ENCODE measurements around the gene MYO15B. TPM values are rescaled to one million over a fixed set of nuclear protein-coding genes. Genes with fewer than 3 reads are reported as not detected.
A peak's percentile ranks its signal among the peaks of the same experiment; 100 is the strongest.
"Not testable (repeated sequence)": the region's sequence is repeated elsewhere in the genome, so short reads cannot be mapped to it uniquely, and the experiment has no call there.

The MYO15B gene
- total RNA-seq, 1 experiment from 2014 or later, result 8.0 TPM

- Histone ChIP-seq H3K9ac (ENCODE audit: low read length) (no peak overlapping the region), H3K9me3 (ENCODE audit: low read length) (no peaks in the 10 kb centered on the region), H3K27ac (ENCODE audit: low read length) (no peak overlapping the region), H3K36me3 (ENCODE audit: insufficient read depth, low read length) (no peaks in the 10 kb centered on the region), H4K20me1 (ENCODE audit: insufficient read depth, low read depth, low read length) (no peaks in the 10 kb centered on the region), H3K4me1 (ENCODE audit: low read length) (peaks cover under 1% of the 10 kb centered on the region; the same call in 1 of the 2 replicates), H2AFZ (ENCODE audit: low read length) (no peak overlapping the region), H3K9me2 (replicated peaks; ENCODE audit: insufficient read depth, low read length) (no peaks in the 10 kb centered on the region), H3K4me2 (ENCODE audit: low read depth, low read length, poor library complexity, severe bottlenecking) (no peak overlapping the region), H3K4me3 (ENCODE audit: low read length) (no peak overlapping the region), H3K27me3 (ENCODE audit: low read length) (no peaks in the 10 kb centered on the region), H3K79me2 (ENCODE audit: low read length) (no peaks in the 10 kb centered on the region)
- DNase-seq, result no peak
Measured at GRCh38 chr17:75576661-75577060, 10.9 kb upstream of the MYO15B start.

GRCh38 chr17:75581121-75581725 lies 6.4 kb upstream of the MYO15B start:
- not testable (repeated sequence) for H3K4me3 ChIP-seq (ENCODE audit: low read length); H3K9me3 ChIP-seq (ENCODE audit: low read length); H3K27ac ChIP-seq (ENCODE audit: low read length); H3K36me3 ChIP-seq (ENCODE audit: insufficient read depth, low read length); DNase-seq; H3K9me2 ChIP-seq (replicated peaks; ENCODE audit: insufficient read depth, low read length); H3K27me3 ChIP-seq (ENCODE audit: low read length); H3K4me1 ChIP-seq (ENCODE audit: low read length); H3K79me2 ChIP-seq (ENCODE audit: low read length); H2AFZ ChIP-seq (ENCODE audit: low read length); H3K9ac ChIP-seq (ENCODE audit: low read length); H4K20me1 ChIP-seq (ENCODE audit: insufficient read depth, low read depth, low read length); H3K4me2 ChIP-seq (ENCODE audit: low read depth, low read length, poor library complexity, severe bottlenecking)

GRCh38 chr17:75583197-75583596 lies 4.4 kb upstream of the MYO15B start:
- H3K9me3 ChIP-seq (ENCODE audit: low read length); H3K27ac ChIP-seq (ENCODE audit: low read length); H3K79me2 ChIP-seq (ENCODE audit: low read length); H3K4me2 ChIP-seq (ENCODE audit: low read depth, low read length, poor library complexity, severe bottlenecking); H3K36me3 ChIP-seq (ENCODE audit: insufficient read depth, low read length); H3K4me3 ChIP-seq (ENCODE audit: low read length); DNase-seq; H4K20me1 ChIP-seq (ENCODE audit: insufficient read depth, low read depth, low read length); H3K27me3 ChIP-seq (ENCODE audit: low read length); H2AFZ ChIP-seq (ENCODE audit: low read length); H3K9ac ChIP-seq (ENCODE audit: low read length); H3K9me2 ChIP-seq (replicated peaks; ENCODE audit: insufficient read depth, low read length); H3K4me1 ChIP-seq (ENCODE audit: low read length): not testable (repeated sequence)

- Histone ChIP-seq H3K79me2 (ENCODE audit: low read length) (no peaks in the 10 kb centered on the region), H3K4me1 (ENCODE audit: low read length) (peaks cover 5% of the 10 kb centered on the region), H4K20me1 (ENCODE audit: insufficient read depth, low read depth, low read length) (no peaks in the 10 kb centered on the region), H3K4me2 (ENCODE audit: low read depth, low read length, poor library complexity, severe bottlenecking) (no peak overlapping the region), H3K27ac (ENCODE audit: low read length) (no peak overlapping the region), H3K9ac (ENCODE audit: low read length) (no peak overlapping the region), H3K9me2 (replicated peaks; ENCODE audit: insufficient read depth, low read length) (no peaks in the 10 kb centered on the region), H3K4me3 (ENCODE audit: low read length) (no peak overlapping the region), H3K36me3 (ENCODE audit: insufficient read depth, low read length) (no peaks in the 10 kb centered on the region), H2AFZ (ENCODE audit: low read length) (no peak overlapping the region), H3K9me3 (ENCODE audit: low read length) (no peaks in the 10 kb centered on the region), H3K27me3 (ENCODE audit: low read length) (no peaks in the 10 kb centered on the region)
- DNase-seq, result no peak
Measured at GRCh38 chr17:75584849-75585175, 2.8 kb upstream of the MYO15B start.

GRCh38 chr17:75588596-75589011 lies 1.0 kb downstream of the MYO15B start:
- no peak for DNase-seq
- Histone ChIP-seq H3K79me2 (ENCODE audit: low read length) (no peaks in the 10 kb centered on the region), H3K27me3 (ENCODE audit: low read length) (no peaks in the 10 kb centered on the region), H3K27ac (ENCODE audit: low read length) (no peak overlapping the region), H4K20me1 (ENCODE audit: insufficient read depth, low read depth, low read length) (no peaks in the 10 kb centered on the region), H3K4me3 (ENCODE audit: low read length) (no peak overlapping the region), H3K36me3 (ENCODE audit: insufficient read depth, low read length) (no peaks in the 10 kb centered on the region), H3K9ac (ENCODE audit: low read length) (0 out of 2 replicates have a peak overlapping the region, but pooled peaks have one; percentile 33), H3K4me1 (ENCODE audit: low read length) (peaks cover 9% of the 10 kb centered on the region), H2AFZ (ENCODE audit: low read length) (no peak overlapping the region), H3K9me3 (ENCODE audit: low read length) (no peaks in the 10 kb centered on the region), H3K9me2 (replicated peaks; ENCODE audit: insufficient read depth, low read length) (no peaks in the 10 kb centered on the region), H3K4me2 (ENCODE audit: low read depth, low read length, poor library complexity, severe bottlenecking) (peak overlapping the region; percentile 64)

- peak overlapping the region; percentile 64 for H3K4me2 ChIP-seq (ENCODE audit: low read depth, low read length, poor library complexity, severe bottlenecking)
Measured at GRCh38 chr17:75589012-75589918, 1.7 kb downstream of the MYO15B start.

GRCh38 chr17:75589919-75590303 lies 2.3 kb downstream of the MYO15B start:
- H2AFZ ChIP-seq (ENCODE audit: low read length), result no peak overlapping the region
- H3K9ac ChIP-seq (ENCODE audit: low read length), result no peak overlapping the region
- H3K79me2 ChIP-seq (ENCODE audit: low read length), result no peaks in the 10 kb centered on the region

More at GRCh38 chr17:75589012-75589918, 1.7 kb downstream of the MYO15B start:
- Histone ChIP-seq H3K36me3 (ENCODE audit: insufficient read depth, low read length) (no peaks in the 10 kb centered on the region), H2AFZ (ENCODE audit: low read length) (peak overlapping the region; percentile 67; the same call in 1 of the 2 replicates), H3K4me3 (ENCODE audit: low read length) (peak overlapping the region; percentile 64; the same call in 1 of the 2 replicates), H3K9me3 (ENCODE audit: low read length) (no peaks in the 10 kb centered on the region), H3K79me2 (ENCODE audit: low read length) (no peaks in the 10 kb centered on the region), H3K4me1 (ENCODE audit: low read length) (peaks cover 9% of the 10 kb centered on the region), H3K27ac (ENCODE audit: low read length) (no peak overlapping the region), H3K9ac (ENCODE audit: low read length) (peak overlapping the region; percentile 54), H3K27me3 (ENCODE audit: low read length) (no peaks in the 10 kb centered on the region), H3K9me2 (replicated peaks; ENCODE audit: insufficient read depth, low read length) (no peaks in the 10 kb centered on the region), H4K20me1 (ENCODE audit: insufficient read depth, low read depth, low read length) (no peaks in the 10 kb centered on the region)
- peak; percentile 97 for DNase-seq

GRCh38 chr17:75590314-75590761 lies 2.7 kb downstream of the MYO15B start:
- Histone ChIP-seq H3K9ac (ENCODE audit: low read length) (no peak overlapping the region), H3K4me3 (ENCODE audit: low read length) (no peak overlapping the region), H2AFZ (ENCODE audit: low read length) (no peak overlapping the region), H3K4me1 (ENCODE audit: low read length) (peaks cover 9% of the 10 kb centered on the region), H3K36me3 (ENCODE audit: insufficient read depth, low read length) (no peaks in the 10 kb centered on the region), H3K9me3 (ENCODE audit: low read length) (no peaks in the 10 kb centered on the region), H3K79me2 (ENCODE audit: low read length) (no peaks in the 10 kb centered on the region), H3K4me2 (ENCODE audit: low read depth, low read length, poor library complexity, severe bottlenecking) (no peak overlapping the region), H3K9me2 (replicated peaks; ENCODE audit: insufficient read depth, low read length) (no peaks in the 10 kb centered on the region), H3K27me3 (ENCODE audit: low read length) (no peaks in the 10 kb centered on the region), H4K20me1 (ENCODE audit: insufficient read depth, low read depth, low read length) (no peaks in the 10 kb centered on the region), H3K27ac (ENCODE audit: low read length) (no peak overlapping the region)
- DNase-seq, result no peak

More at GRCh38 chr17:75589919-75590303, 2.3 kb downstream of the MYO15B start:
- no peaks in the 10 kb centered on the region for H3K27me3 ChIP-seq (ENCODE audit: low read length)
- no peaks in the 10 kb centered on the region for H4K20me1 ChIP-seq (ENCODE audit: insufficient read depth, low read depth, low read length)
- H3K4me1 ChIP-seq (ENCODE audit: low read length), result peaks cover 9% of the 10 kb centered on the region
- no peak overlapping the region; the same call in 1 of the 2 replicates for H3K4me3 ChIP-seq (ENCODE audit: low read length)
- no peak overlapping the region for H3K27ac ChIP-seq (ENCODE audit: low read length)
- H3K4me2 ChIP-seq (ENCODE audit: low read depth, low read length, poor library complexity, severe bottlenecking), result no peak overlapping the region
- H3K9me3 ChIP-seq (ENCODE audit: low read length), result no peaks in the 10 kb centered on the region
- DNase-seq, result no peak
- H3K36me3 ChIP-seq (ENCODE audit: insufficient read depth, low read length), result no peaks in the 10 kb centered on the region
- H3K9me2 ChIP-seq (replicated peaks; ENCODE audit: insufficient read depth, low read length), result no peaks in the 10 kb centered on the region
